K562 (cell line): ENCODE data around the gene BSCL2. TPM values are rescaled to one million over a fixed set of nuclear protein-coding genes. Genes with fewer than 3 reads are reported as not detected.
A peak's percentile ranks its signal among the peaks of the same experiment; 100 is the strongest.

Experiments
- CCAR2 ChIP-seq: fragments of 200-400 bp; formaldehyde crosslinking; IDR thresholded peaks from 2 replicates; pipeline ENCODE4 v1.6.1; 2017; ENCODE audit warnings: mild to moderate bottlenecking, low read depth, low read length
- CHD1 ChIP-seq: fragments of 200-600 bp; sonication (generic); IDR thresholded peaks from one replicate; pipeline ENCODE4 v1.6.1; 2012; ENCODE audit warnings: mild to moderate bottlenecking, moderate library complexity, low read length, inconsistent platforms
- CUX1 ChIP-seq: fragments of 200-800 bp; sonication (Bioruptor generic); IDR thresholded peaks from 2 replicates; pipeline ENCODE4 v1.6.1; 2016; ENCODE audit warnings: missing genetic modification characterization, missing compliant biosample characterization
- ETV5 ChIP-seq: sonication (generic); formaldehyde crosslinking; IDR thresholded peaks from 2 replicates; pipeline ENCODE4 v1.4.0; 2020; ENCODE audit warnings: low read depth, mild to moderate bottlenecking, missing genetic modification reagents
- KLF6 ChIP-seq: fragments of 250-450 bp; sonication (Bioruptor Pico); IDR thresholded peaks from 2 replicates; pipeline ENCODE4 v1.4.0; 2020; ENCODE audit warnings: mild to moderate bottlenecking, moderate library complexity, borderline replicate concordance
- PKNOX1 ChIP-seq: fragments of 450-650 bp; IDR thresholded peaks from 2 replicates; pipeline ENCODE4 v1.6.1; 2016
- SMARCA5 ChIP-seq: fragments of 450-650 bp; IDR thresholded peaks from 2 replicates; pipeline ENCODE4 v1.6.1; 2016
- SP2 ChIP-seq: IDR thresholded peaks from 2 replicates; pipeline ENCODE4 v1.6.1; 2011; ENCODE audit warnings: mild to moderate bottlenecking, low read depth, low read length, moderate library complexity; ENCODE audit not compliant: poor library complexity, severe bottlenecking; ENCODE audit errors: extremely low read depth
- TEAD4 ChIP-seq, 2 experiments: sonication (generic) in 1 of 2; formaldehyde crosslinking in 1 of 2; IDR thresholded peaks; 2 replicates each; pipeline versions ENCODE4 v1.6.1 to v1.8.0; 2012 to 2022; ENCODE audit warnings: borderline replicate concordance in 1 of 2, inconsistent platforms in 1 of 2, low read length in 1 of 2, mild to moderate bottlenecking in 1 of 2, missing genetic modification reagents in 1 of 2
- ZNF184 ChIP-seq: sonication (generic); formaldehyde crosslinking; IDR thresholded peaks from 2 replicates; pipeline ENCODE4 v1.5.0; 2020; ENCODE audit warnings: missing genetic modification reagents
- ZNF212 ChIP-seq: fragments of 450-650 bp; formaldehyde crosslinking; IDR thresholded peaks from 2 replicates; pipeline ENCODE4 v1.4.0; 2020; ENCODE audit warnings: mild to moderate bottlenecking
- polyA plus RNA-seq, 8 experiments: library from polyadenylated mRNA; depleted of rRNA in 4 of 8; stranded (reverse) in 5 of 8; unstranded in 3 of 8; fragments of >200 nt; fragmentation: Nextera tagmentation in 2 of 8; fragmentation: Illumina TruSeq in 1 of 8; extraction: Ambion mirVana in 2 of 8; extraction: Trizol in 1 of 8; gene quantifications; 2 replicates each; pipeline versions ENCODE4 v1.2.1 to v1.2.3, GENCODE V29; 2011 to 2014; ENCODE audit warnings: inconsistent platforms in 1 of 8, missing spikeins in 1 of 8
- total RNA-seq, 7 experiments: library from RNA; depleted of rRNA in 6 of 7; stranded (reverse); fragments of >200 nt in 6 of 7; fragmentation: Illumina TruSeq in 2 of 7; extraction: Trizol in 2 of 7; gene quantifications; 2 replicates each; pipeline versions ENCODE4 v1.2.1 to v1.2.3, GENCODE V29; 2011 to 2021; ENCODE audit warnings: low replicate concordance in 1 of 7
- TF ChIP-seq, protein P1 (sequence below), 2 experiments: fragments of 450-650 bp; formaldehyde crosslinking in 1 of 2; IDR thresholded peaks; 2 replicates each; pipeline versions ENCODE4 v1.4.0 to v1.6.1; 2014 to 2020; ENCODE audit warnings: mild to moderate bottlenecking in 2 of 2, borderline replicate concordance in 1 of 2, low read depth in 1 of 2

Gene BSCL2
- total and polyA plus RNA-seq, 9 of the 15 experiments (the other 6 are each of a cell fraction or from before 2014, with no cell fraction given) = 18.9 to 51.7 (median 35.2) TPM

DNA sequence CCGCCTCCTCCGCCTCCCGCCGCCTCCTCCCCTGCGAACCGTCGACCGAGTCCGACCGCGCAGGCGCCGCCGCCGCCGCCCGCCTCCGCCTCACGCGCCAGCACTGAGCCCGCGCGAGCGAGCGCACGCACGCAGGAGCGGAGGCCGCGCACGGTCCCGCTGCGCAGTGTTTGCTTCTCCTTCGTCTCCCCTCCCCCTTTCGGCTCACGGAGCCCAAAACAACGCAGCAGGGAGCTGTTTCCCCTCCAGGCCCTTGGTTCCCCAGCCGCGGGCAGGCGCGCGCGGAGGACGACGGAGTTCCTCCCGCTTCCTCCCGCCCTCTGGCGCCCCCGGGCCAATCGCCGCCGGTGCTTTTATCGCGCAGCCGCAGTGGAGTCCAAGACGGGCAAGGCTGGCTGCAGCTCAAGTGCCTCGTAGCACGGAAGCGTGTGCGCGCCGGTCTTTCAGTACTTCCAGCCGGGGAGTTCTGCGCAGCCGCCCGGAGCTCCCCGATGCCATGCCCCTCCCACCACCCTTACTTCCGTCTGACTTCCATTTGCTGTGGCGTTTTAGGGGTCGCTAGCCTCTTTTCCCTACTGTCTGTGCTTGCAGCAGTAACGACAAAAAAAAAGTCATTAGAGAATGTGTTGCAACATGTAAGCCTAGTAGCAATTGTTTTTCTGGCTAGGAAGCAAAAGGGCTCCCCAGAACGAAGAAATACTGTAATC is 20.1 kb upstream of the BSCL2 start, which contains the start of gene HNRNPUL2 (continued):
- TF ChIP-seq, protein P1, sequence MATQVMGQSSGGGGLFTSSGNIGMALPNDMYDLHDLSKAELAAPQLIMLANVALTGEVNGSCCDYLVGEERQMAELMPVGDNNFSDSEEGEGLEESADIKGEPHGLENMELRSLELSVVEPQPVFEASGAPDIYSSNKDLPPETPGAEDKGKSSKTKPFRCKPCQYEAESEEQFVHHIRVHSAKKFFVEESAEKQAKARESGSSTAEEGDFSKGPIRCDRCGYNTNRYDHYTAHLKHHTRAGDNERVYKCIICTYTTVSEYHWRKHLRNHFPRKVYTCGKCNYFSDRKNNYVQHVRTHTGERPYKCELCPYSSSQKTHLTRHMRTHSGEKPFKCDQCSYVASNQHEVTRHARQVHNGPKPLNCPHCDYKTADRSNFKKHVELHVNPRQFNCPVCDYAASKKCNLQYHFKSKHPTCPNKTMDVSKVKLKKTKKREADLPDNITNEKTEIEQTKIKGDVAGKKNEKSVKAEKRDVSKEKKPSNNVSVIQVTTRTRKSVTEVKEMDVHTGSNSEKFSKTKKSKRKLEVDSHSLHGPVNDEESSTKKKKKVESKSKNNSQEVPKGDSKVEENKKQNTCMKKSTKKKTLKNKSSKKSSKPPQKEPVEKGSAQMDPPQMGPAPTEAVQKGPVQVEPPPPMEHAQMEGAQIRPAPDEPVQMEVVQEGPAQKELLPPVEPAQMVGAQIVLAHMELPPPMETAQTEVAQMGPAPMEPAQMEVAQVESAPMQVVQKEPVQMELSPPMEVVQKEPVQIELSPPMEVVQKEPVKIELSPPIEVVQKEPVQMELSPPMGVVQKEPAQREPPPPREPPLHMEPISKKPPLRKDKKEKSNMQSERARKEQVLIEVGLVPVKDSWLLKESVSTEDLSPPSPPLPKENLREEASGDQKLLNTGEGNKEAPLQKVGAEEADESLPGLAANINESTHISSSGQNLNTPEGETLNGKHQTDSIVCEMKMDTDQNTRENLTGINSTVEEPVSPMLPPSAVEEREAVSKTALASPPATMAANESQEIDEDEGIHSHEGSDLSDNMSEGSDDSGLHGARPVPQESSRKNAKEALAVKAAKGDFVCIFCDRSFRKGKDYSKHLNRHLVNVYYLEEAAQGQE (IDR thresholded peaks at IDR 0.05; ENCODE audit: borderline replicate concordance) = no peak
- TF ChIP-seq, protein P1 (CRISPR knock-in tag; IDR thresholded peaks at IDR 0.05; ENCODE audit: low read depth) = peak; percentile 38; the same call in 1 of the 2 replicates
- TF ChIP-seq CUX1 (CRISPR knock-in tag) (no peak), SMARCA5 (no peak), ZNF212 (no peak), SP2 (no peak), ETV5 (CRISPR knock-in tag) (no peak; the same call in 1 of the 2 replicates), TEAD4 (IDR thresholded peaks at IDR 0.05; ENCODE audit: low read length) (no peak; the same call in 1 of the 2 replicates), TEAD4 (CRISPR knock-in tag; IDR thresholded peaks at IDR 0.05; ENCODE audit: borderline replicate concordance) (no peak), CHD1 (no peak), CCAR2 (no peak), ZNF184 (CRISPR knock-in tag) (no peak), PKNOX1 (peak; percentile 43), KLF6 (CRISPR knock-in tag) (peak; percentile 54; the same call in 1 of the 2 replicates)
